Liver (tissue), 3 donors: Measurements from ENCODE around the gene RNASEH2A.

Source experiments
- CTCF ChIP-seq: fragments of 150-350 bp; IDR thresholded peaks from 2 replicates; pipeline ENCODE4 v1.5.1; 2017; ENCODE audit warnings: improper control_type of control experiment, low read depth, low read length; ENCODE audit not compliant: missing input control
- EGR1 ChIP-seq, 2 donors: IDR thresholded peaks; 2 replicates each; pipeline ENCODE4 v1.6.1; 2016 to 2018; ENCODE audit warnings: antibody characterized with exemption in 2 of 2, low read depth in 2 of 2
- FOXA1 ChIP-seq: IDR thresholded peaks from 2 replicates; pipeline ENCODE4 v1.6.1; 2016; ENCODE audit warnings: antibody characterized with exemption
- GABPA ChIP-seq, 2 donors: IDR thresholded peaks in 1 of 2; conservative IDR thresholded peaks in 1 of 2; 2 replicates each; pipeline ENCODE4 v1.6.1; 2016; ENCODE audit warnings: antibody characterized with exemption in 2 of 2, mild to moderate bottlenecking in 1 of 2, moderate library complexity in 1 of 2
- JUND ChIP-seq, 2 donors: IDR thresholded peaks; 2 replicates each; pipeline ENCODE4 v1.6.1; 2016; ENCODE audit warnings: antibody characterized with exemption in 2 of 2
- MAX ChIP-seq: IDR thresholded peaks from 2 replicates; pipeline ENCODE4 v1.6.1; 2016; ENCODE audit warnings: antibody characterized with exemption
- NR2F2 ChIP-seq: IDR thresholded peaks from 2 replicates; pipeline ENCODE4 v1.6.1; 2016; ENCODE audit warnings: antibody characterized with exemption
- RAD21 ChIP-seq, 2 donors: IDR thresholded peaks; 2 replicates each; pipeline ENCODE4 v1.6.1; 2016; ENCODE audit warnings: antibody characterized with exemption in 2 of 2, mild to moderate bottlenecking in 2 of 2
- REST ChIP-seq: IDR thresholded peaks from 2 replicates; pipeline ENCODE4 v1.6.1; 2016; ENCODE audit warnings: antibody characterized with exemption, mild to moderate bottlenecking
- RXRA ChIP-seq, 2 donors: IDR thresholded peaks; 2 replicates each; pipeline ENCODE4 v1.6.1; 2017 to 2018; ENCODE audit warnings: antibody characterized with exemption in 2 of 2, mild to moderate bottlenecking in 1 of 2
- donor health status: healthy.
- donor health status: healthy.

- no peak for TF ChIP-seq RAD21 (IDR thresholded peaks at IDR 0.05)
- no peak for TF ChIP-seq CTCF
- TF ChIP-seq REST: no peak
- TF ChIP-seq JUND (IDR thresholded peaks at IDR 0.05): no peak
- TF ChIP-seq EGR1 (IDR thresholded peaks at IDR 0.05; ENCODE audit: low read depth in 2 of 2): no peak
- no peak for TF ChIP-seq FOXA1
- TF ChIP-seq MAX: no peak
- no peak for TF ChIP-seq NR2F2
- TF ChIP-seq GABPA (IDR thresholded peaks at IDR 0.05 in 1 of 2, conservative IDR thresholded peaks at IDR 0.05 in 1 of 2): no peak
- no peak for TF ChIP-seq RXRA (IDR thresholded peaks at IDR 0.05)
Observed at GRCh38 chr19:12821761-12822160, 15.4 kb downstream of the RNASEH2A start.
